OCI-LY7 (cell line): Measurements from ENCODE around the gene RXRB. TPM values are rescaled to one million over a fixed set of nuclear protein-coding genes. Genes with fewer than 3 reads are reported as not detected.

Experiments used
- BruUV-seq: library from RNA; stranded (reverse); fragments of 400-500 nt; replicated peaks from 2 replicates; lab custom pipeline; 2021; lab: Mats Ljungman, UMichigan
- CTCF ChIA-PET: fragments of 300-600 bp; sonication (Branson Sonifier 250); formaldehyde crosslinking; loops from one replicate; lab custom pipeline; 2022; ENCODE audit warnings: antibody characterized with exemption; ENCODE audit not compliant: unreplicated experiment; lab: Charles Lee
- POLR2A ChIA-PET: fragments of 300-600 bp; sonication (Branson Sonifier 250); formaldehyde crosslinking; loops from one replicate; lab custom pipeline; 2022; ENCODE audit warnings: antibody characterized with exemption; lab: Charles Lee
- DNase-seq: peaks from one replicate; pipeline ENCODE4 v3.0.0-alpha.2; 2015; ENCODE audit warnings: low spot score
- H2AFZ ChIP-seq: fragments of 200-600 bp; sonication (generic), shearing (Covaris generic); 2 replicates; pipeline ENCODE4 v1.6.1; 2014; ENCODE audit warnings: mild to moderate bottlenecking, antibody characterized with exemption, low read length, moderate library complexity
- H3K27ac ChIP-seq: fragments of 200-600 bp; sonication (generic); 2 replicates; pipeline ENCODE4 v1.5.1; 2014; ENCODE audit warnings: mixed run types, low read depth, mild to moderate bottlenecking, moderate library complexity, low read length, inconsistent platforms; ENCODE audit not compliant: poor library complexity, severe bottlenecking
- H3K36me3 ChIP-seq: fragments of 200-600 bp; sonication (generic); 2 replicates; pipeline ENCODE4 v1.6.1; 2014; ENCODE audit warnings: mild to moderate bottlenecking, antibody characterized with exemption, low read length, moderate library complexity, mixed read lengths; ENCODE audit not compliant: insufficient read depth
- H3K4me1 ChIP-seq: fragments of 200-600 bp; sonication (generic); 2 replicates; pipeline ENCODE4 v1.5.1; 2014; ENCODE audit warnings: mild to moderate bottlenecking, low read length; ENCODE audit not compliant: insufficient read depth, poor library complexity, severe bottlenecking
- H3K4me2 ChIP-seq: fragments of 200-600 bp; sonication (generic); 2 replicates; pipeline ENCODE4 v1.6.1; 2014; ENCODE audit warnings: mild to moderate bottlenecking, low read length
- H3K4me3 ChIP-seq: fragments of 200-600 bp; sonication (generic); 2 replicates; pipeline ENCODE4 v1.5.1; 2014; ENCODE audit warnings: mild to moderate bottlenecking, low read depth, low read length; ENCODE audit not compliant: poor library complexity, severe bottlenecking
- H3K79me2 ChIP-seq: fragments of 200-600 bp; sonication (generic); 2 replicates; pipeline ENCODE4 v1.6.1; 2016; ENCODE audit warnings: low read depth, mild to moderate bottlenecking, low read length, moderate library complexity, mixed read lengths; ENCODE audit not compliant: insufficient read depth
- H3K9me2 ChIP-seq: fragments of 200-600 bp; sonication (generic); 2 replicates; pipeline ENCODE4 v1.6.1; 2016; ENCODE audit warnings: mild to moderate bottlenecking, low read length, mixed read lengths; ENCODE audit not compliant: insufficient read depth
- H3K9me3 ChIP-seq: fragments of 200-600 bp; sonication (generic); 2 replicates; pipeline ENCODE4 v1.6.1; 2014; ENCODE audit warnings: mild to moderate bottlenecking, mixed run types, low read length, mixed read lengths
- H4K20me1 ChIP-seq: fragments of 200-600 bp; sonication (generic); 2 replicates; pipeline ENCODE4 v1.6.1; 2014; ENCODE audit warnings: mild to moderate bottlenecking, antibody characterized with exemption, low read length, moderate library complexity, mixed read lengths; ENCODE audit not compliant: insufficient read depth
- EZH2phosphoT487 ChIP-seq: fragments of 200-600 bp; sonication (generic); IDR thresholded peaks from 2 replicates; pipeline ENCODE4 v1.6.1; 2018; ENCODE audit warnings: low read depth, borderline replicate concordance, mild to moderate bottlenecking, mixed run types, antibody characterized with exemption, low read length, moderate library complexity, mixed read lengths
- intact Hi-C: fragments of 100-400 bp; cut with micrococcal nuclease; formaldehyde crosslinking; loops from one replicate; pipeline ENCODE4 v1.10.0; 2022; ENCODE audit not compliant: unreplicated experiment
- total RNA-seq, 2 experiments: library from RNA; depleted of rRNA in 1 of 2; stranded (reverse); fragments of >200 nt in 1 of 2; shearing (Covaris generic) in 1 of 2; gene quantifications; 2 replicates each; pipeline ENCODE4 v1.2.3, GENCODE V29; 2014 to 2022
- TF ChIP-seq, protein P1 (sequence below): fragments of 200-600 bp; sonication (generic); conservative IDR thresholded peaks from 2 replicates; pipeline ENCODE4 v1.5.1; 2014; ENCODE audit warnings: mild to moderate bottlenecking, antibody characterized with exemption, low read length, moderate library complexity, mixed read lengths

The RXRB gene
- total RNA-seq, 2 experiments from 2014 or later: 32.5 to 47.3 TPM

DNA sequence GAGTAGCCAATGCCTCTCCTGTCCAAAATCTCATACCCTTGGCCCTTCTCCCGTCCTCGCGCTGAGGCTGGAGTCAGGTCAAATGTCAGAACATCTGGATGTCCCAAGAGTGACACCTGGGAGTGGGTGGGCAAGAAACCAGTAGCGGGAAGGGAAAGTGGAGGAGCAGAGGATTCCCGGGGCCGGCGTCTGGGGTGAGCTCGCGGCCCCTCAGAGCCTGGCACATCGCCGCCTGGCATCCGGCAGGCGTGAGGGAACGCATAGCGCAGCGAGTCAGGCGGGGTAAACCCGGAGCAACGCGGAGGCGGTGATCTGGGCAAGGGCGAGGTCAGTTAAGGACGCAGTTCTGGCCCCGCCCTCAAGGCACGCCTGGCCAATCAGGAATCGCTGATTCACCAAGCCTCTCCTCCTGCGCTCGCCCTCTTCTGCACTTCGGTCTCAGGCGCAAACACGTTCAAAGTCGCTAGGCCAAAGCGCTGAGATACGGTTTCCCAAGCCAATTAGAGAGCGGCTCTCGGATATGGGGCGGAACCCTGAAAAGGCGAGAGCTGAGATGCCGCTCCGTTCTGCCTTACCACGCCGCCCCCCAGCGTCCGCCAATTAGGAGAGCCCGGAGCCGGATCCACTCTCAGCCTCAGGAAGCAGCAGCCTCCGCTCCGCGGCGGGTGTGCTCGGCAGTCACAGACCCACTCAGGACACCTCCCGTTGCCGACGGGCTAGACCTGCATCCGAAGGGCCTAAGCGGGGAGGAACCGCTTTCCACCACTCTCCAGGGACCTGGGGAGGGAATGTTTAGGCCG is 48.7 kb upstream of the RXRB start:
- H3K4me1 ChIP-seq: peaks cover 23% of the 10 kb centered on the region
- H3K9me3 ChIP-seq: no peaks in the 10 kb centered on the region
- intact Hi-C loops: loop anchor here (1.0 to 5.0 kb wide), 5 partner anchors 22 to 237 kb away; partner anchors contain the start of gene VPS52
- BruUV-seq: no TSS peak
- CTCF ChIA-PET: interaction anchor here (1.2 to 1.3 kb wide), 2 partner anchors 14 to 44 kb away, joined by 3 to 6 read pairs; partner anchors contain the start of gene HSD17B8
- peak overlapping the region; percentile 99 for H3K4me2 ChIP-seq
- peak overlapping the region; percentile 73 for H3K4me3 ChIP-seq
- H4K20me1 ChIP-seq: no peaks in the 10 kb centered on the region
- POLR2A ChIA-PET: interaction anchor here (0.7 to 3.8 kb wide), 7 partner anchors 11 to 176 kb away, joined by 3 to 19 read pairs (median 4); partner anchors contain the start of genes HLA-DPB1, RPS18 and VPS52
- H2AFZ ChIP-seq: peak overlapping the region; percentile 91
- peak; percentile 99 for DNase-seq
- TF ChIP-seq, protein P1, sequence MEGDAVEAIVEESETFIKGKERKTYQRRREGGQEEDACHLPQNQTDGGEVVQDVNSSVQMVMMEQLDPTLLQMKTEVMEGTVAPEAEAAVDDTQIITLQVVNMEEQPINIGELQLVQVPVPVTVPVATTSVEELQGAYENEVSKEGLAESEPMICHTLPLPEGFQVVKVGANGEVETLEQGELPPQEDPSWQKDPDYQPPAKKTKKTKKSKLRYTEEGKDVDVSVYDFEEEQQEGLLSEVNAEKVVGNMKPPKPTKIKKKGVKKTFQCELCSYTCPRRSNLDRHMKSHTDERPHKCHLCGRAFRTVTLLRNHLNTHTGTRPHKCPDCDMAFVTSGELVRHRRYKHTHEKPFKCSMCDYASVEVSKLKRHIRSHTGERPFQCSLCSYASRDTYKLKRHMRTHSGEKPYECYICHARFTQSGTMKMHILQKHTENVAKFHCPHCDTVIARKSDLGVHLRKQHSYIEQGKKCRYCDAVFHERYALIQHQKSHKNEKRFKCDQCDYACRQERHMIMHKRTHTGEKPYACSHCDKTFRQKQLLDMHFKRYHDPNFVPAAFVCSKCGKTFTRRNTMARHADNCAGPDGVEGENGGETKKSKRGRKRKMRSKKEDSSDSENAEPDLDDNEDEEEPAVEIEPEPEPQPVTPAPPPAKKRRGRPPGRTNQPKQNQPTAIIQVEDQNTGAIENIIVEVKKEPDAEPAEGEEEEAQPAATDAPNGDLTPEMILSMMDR: no peak
- no peak for TF ChIP-seq EZH2phosphoT487
- peak overlapping the region; percentile 74 for H3K27ac ChIP-seq
- H3K36me3 ChIP-seq: peaks cover 18% of the 10 kb centered on the region
- no peaks in the 10 kb centered on the region for H3K9me2 ChIP-seq
- H3K79me2 ChIP-seq: no peaks in the 10 kb centered on the region

- POLR2A ChIA-PET: interaction anchor here (0.5 to 3.8 kb wide), 8 partner anchors 10 to 177 kb away, joined by 3 to 19 read pairs (median 4); partner anchors contain the start of genes HLA-DPA1, HLA-DPB1, RPS18 and VPS52
- BruUV-seq: no TSS peak
- Histone ChIP-seq H3K36me3 (peaks cover 18% of the 10 kb centered on the region), H3K79me2 (no peaks in the 10 kb centered on the region), H3K27ac (peak overlapping the region; percentile 68), H3K4me2 (peak overlapping the region; percentile 96), H2AFZ (peak overlapping the region; percentile 91), H3K9me3 (no peaks in the 10 kb centered on the region), H4K20me1 (no peaks in the 10 kb centered on the region), H3K4me3 (peak overlapping the region; percentile 73), H3K9me2 (no peaks in the 10 kb centered on the region), H3K4me1 (peaks cover 23% of the 10 kb centered on the region)
- intact Hi-C loops: loop anchor here (1.0 to 5.0 kb wide), 4 partner anchors 43 to 236 kb away; no protein-coding TSS in a partner anchor
- TF ChIP-seq, protein P1: peak; percentile 57
- no peak for TF ChIP-seq EZH2phosphoT487
- DNase-seq: no peak
- CTCF ChIA-PET: interaction anchor here (0.6 to 1.3 kb wide), 4 partner anchors 14 to 219 kb away, joined by 3 to 6 read pairs (median 3); no protein-coding TSS in a partner anchor
Measured at GRCh38 chr6:33248643-33248931, 48.1 kb upstream of the RXRB start.
